H1 (cell line): ENCODE data around the gene CAMKK1. TPM values are rescaled to one million over a fixed set of nuclear protein-coding genes. Genes with fewer than 3 reads are reported as not detected.
"Not testable (repeated sequence)": the region's sequence is repeated elsewhere in the genome, so short reads cannot be mapped to it uniquely, and the experiment has no call there.

Experiments used
- CTCF ChIA-PET: fragments of 300-600 bp; sonication (Branson Sonifier 250); formaldehyde crosslinking; loops from one replicate; lab custom pipeline; 2021; ENCODE audit not compliant: partially characterized antibody; lab: Charles Lee
- POLR2A ChIA-PET: fragments of 300-600 bp; sonication (Branson Sonifier 250); formaldehyde crosslinking; loops from one replicate; lab custom pipeline; 2021; ENCODE audit warnings: inconsistent platforms; ENCODE audit not compliant: partially characterized antibody; lab: Charles Lee
- DNase-seq, 2 experiments: peaks; one replicate each; pipeline versions ENCODE4 v3.0.0 to v3.0.0-alpha.2; 2010 to 2022; ENCODE audit warnings: low spot score in 2 of 2, low read depth in 1 of 2, mixed read lengths in 1 of 2
- FAIRE-seq: peaks from 2 replicates; lab custom pipeline; 2011; peaks lifted over from hg19 to GRCh38; lab: Jason Lieb, UNC
- H2AFZ ChIP-seq: 2 replicates; pipeline ENCODE4 v1.8.1; 2012; ENCODE audit warnings: low read length, inconsistent platforms
- H2AK5ac ChIP-seq: 2 replicates; pipeline ENCODE4 v1.6.1; 2013; ENCODE audit warnings: low read depth, low read length
- H2BK120ac ChIP-seq: replicated peaks from 2 replicates; pipeline ENCODE3; 2013; ENCODE audit warnings: low read depth, low read length, inconsistent platforms
- H2BK12ac ChIP-seq: 2 replicates; pipeline ENCODE4 v1.6.1; 2013; ENCODE audit warnings: low read depth, low read length
- H2BK15ac ChIP-seq: 2 replicates; pipeline ENCODE4 v1.6.1; 2013; ENCODE audit warnings: low read length
- H2BK20ac ChIP-seq: 2 replicates; pipeline ENCODE4 v1.6.1; 2013; ENCODE audit warnings: low read length
- H2BK5ac ChIP-seq: 2 replicates; pipeline ENCODE4 v1.6.1; 2013; ENCODE audit warnings: low read depth, low read length
- H3K14ac ChIP-seq: 2 replicates; pipeline ENCODE4 v1.6.1; 2013; ENCODE audit warnings: inconsistent platforms; ENCODE audit not compliant: insufficient read length
- H3K18ac ChIP-seq: 2 replicates; pipeline ENCODE4 v1.6.1; 2013; ENCODE audit warnings: low read length; ENCODE audit errors: extremely low read depth
- H3K23ac ChIP-seq: 2 replicates; pipeline ENCODE4 v1.6.1; 2013; ENCODE audit warnings: inconsistent platforms; ENCODE audit not compliant: insufficient read length
- H3K23me2 ChIP-seq: 2 replicates; pipeline ENCODE4 v1.6.1; 2013; ENCODE audit warnings: low read depth, low read length
- H3K27ac ChIP-seq: 2 replicates; pipeline ENCODE4 v1.6.1; 2011; ENCODE audit warnings: low read depth, low read length, inconsistent platforms
- H3K27me3 ChIP-seq, 4 experiments: replicated peaks in 1 of 4; 1 replicate in 1 of 4; 2 replicates in 3 of 4; pipeline versions ENCODE4 v1.6.1 to v1.8.1; 2011 to 2013; ENCODE audit warnings: low read length in 3 of 4, mild to moderate bottlenecking in 3 of 4, inconsistent platforms in 2 of 4, mixed read lengths in 2 of 4, moderate library complexity in 1 of 4; ENCODE audit not compliant: control insufficient read depth in 3 of 4, insufficient read depth in 3 of 4; ENCODE audit errors: extremely low read depth in 1 of 4
- H3K36me3 ChIP-seq, 4 experiments: 2 replicates each; pipeline versions ENCODE4 v1.6.1 to v1.8.1; 2011 to 2013; ENCODE audit warnings: mild to moderate bottlenecking in 4 of 4, low read length in 3 of 4, moderate library complexity in 2 of 4, control low read depth in 1 of 4, inconsistent platforms in 1 of 4; ENCODE audit not compliant: insufficient read depth in 4 of 4, control insufficient read depth in 2 of 4
- H3K4ac ChIP-seq: replicated peaks from 2 replicates; pipeline ENCODE3; 2013; ENCODE audit warnings: low read length, low read depth, mixed read lengths, inconsistent platforms; ENCODE audit not compliant: insufficient read length
- H3K4me1 ChIP-seq, 4 experiments: replicated peaks in 1 of 4; 1 replicate in 1 of 4; 2 replicates in 3 of 4; pipeline versions ENCODE4 v1.6.1 to v1.8.1; 2011 to 2013; ENCODE audit warnings: low read length in 3 of 4, inconsistent platforms in 2 of 4, mixed read lengths in 1 of 4; ENCODE audit not compliant: insufficient read depth in 4 of 4, control insufficient read depth in 3 of 4
- H3K4me2 ChIP-seq, 2 experiments: 2 replicates each; pipeline versions ENCODE4 v1.6.1 to v1.8.1; 2011 to 2013; ENCODE audit warnings: low read depth in 2 of 2, low read length in 2 of 2, control low read depth in 1 of 2, inconsistent platforms in 1 of 2, mild to moderate bottlenecking in 1 of 2; ENCODE audit not compliant: insufficient read depth in 1 of 2
- H3K4me3 ChIP-seq, 4 experiments: fragments of 200-600, 300-600 bp in 1 of 4; sonication (generic), shearing (Covaris generic), sonication (Bioruptor Twin) in 1 of 4; 2 replicates each; pipeline versions ENCODE4 v1.5.1 to v1.8.1; 2011 to 2016; ENCODE audit warnings: low read length in 4 of 4, low read depth in 3 of 4, control low read depth in 2 of 4, inconsistent platforms in 2 of 4, mild to moderate bottlenecking in 2 of 4, mixed read lengths in 1 of 4, moderate library complexity in 1 of 4; ENCODE audit not compliant: insufficient read depth in 2 of 4; ENCODE audit errors: extremely low read depth in 1 of 4
- H3K56ac ChIP-seq: replicated peaks from 2 replicates; pipeline ENCODE3; 2013; ENCODE audit warnings: low read depth, mild to moderate bottlenecking, mixed read lengths, low read length, inconsistent platforms; ENCODE audit not compliant: insufficient read length
- H3K79me1 ChIP-seq: 2 replicates; pipeline ENCODE4 v1.6.1; 2013; ENCODE audit warnings: low read depth, low read length, control low read depth
- H3K79me2 ChIP-seq, 2 experiments: 2 replicates each; pipeline versions ENCODE4 v1.6.1 to v1.8.1; 2012 to 2013; ENCODE audit warnings: low read length in 2 of 2, mild to moderate bottlenecking in 2 of 2, inconsistent platforms in 1 of 2; ENCODE audit not compliant: insufficient read depth in 2 of 2, control insufficient read depth in 1 of 2
- H3K9ac ChIP-seq, 4 experiments: replicated peaks in 1 of 4; 1 replicate in 1 of 4; 2 replicates in 3 of 4; pipeline versions ENCODE4 v1.6.1 to v1.8.1; 2011 to 2013; ENCODE audit warnings: low read depth in 3 of 4, low read length in 3 of 4, control low read depth in 2 of 4, mild to moderate bottlenecking in 2 of 4, moderate library complexity in 2 of 4, inconsistent platforms in 1 of 4; ENCODE audit errors: extremely low read depth in 1 of 4
- H3K9me3 ChIP-seq, 2 experiments: 2 replicates each; pipeline versions ENCODE4 v1.6.1 to v1.8.1; 2012 to 2013; ENCODE audit warnings: mild to moderate bottlenecking in 2 of 2, moderate library complexity in 2 of 2, control low read depth in 1 of 2, inconsistent platforms in 1 of 2, low read depth in 1 of 2, low read length in 1 of 2, mixed read lengths in 1 of 2; ENCODE audit not compliant: insufficient read depth in 2 of 2
- H4K20me1 ChIP-seq, 2 experiments: replicated peaks in 1 of 2; 2 replicates each; pipeline versions ENCODE3 to v1.8.1; 2011 to 2013; ENCODE audit warnings: inconsistent platforms in 2 of 2, low read length in 2 of 2, mild to moderate bottlenecking in 1 of 2; ENCODE audit not compliant: insufficient read depth in 2 of 2, control insufficient read depth in 1 of 2
- H4K5ac ChIP-seq: 2 replicates; pipeline ENCODE4 v1.6.1; 2013; ENCODE audit warnings: low read length, low read depth, mixed read lengths, inconsistent platforms; ENCODE audit not compliant: insufficient read length
- H4K8ac ChIP-seq: 2 replicates; pipeline ENCODE4 v1.8.0; 2013; ENCODE audit warnings: mild to moderate bottlenecking, moderate library complexity, low read length, inconsistent platforms; ENCODE audit not compliant: insufficient read depth; ENCODE audit errors: extremely low read depth
- H4K91ac ChIP-seq: replicated peaks from 2 replicates; pipeline ENCODE3; 2013; ENCODE audit warnings: low read length, mixed read lengths, inconsistent platforms; ENCODE audit not compliant: insufficient read length
- WGBS, 2 experiments: shearing (Covaris generic) in 1 of 2; methylation state at CpG; one replicate each; pipeline versions ENCODE4 v1.1.6 to v1.1.7; 2013 to 2015; ENCODE audit warnings: low lambda C conversion rate in 2 of 2, mixed read lengths in 2 of 2, inconsistent platforms in 1 of 2, low coverage in 1 of 2, missing lambda C conversion rate in 1 of 2; ENCODE audit not compliant: insufficient replicate concordance in 2 of 2, insufficient coverage in 1 of 2, insufficient read length in 1 of 2; ENCODE audit errors: extremely low coverage in 1 of 2, missing lambda C conversion rate in 1 of 2; 5-methylcytosine and 5-hydroxymethylcytosine counted together
- polyA plus RNA-seq, 7 experiments: library from polyadenylated mRNA; depleted of rRNA in 3 of 7; stranded (reverse) in 5 of 7; unstranded in 2 of 7; fragments of >200 nt in 5 of 7; fragments of 200-250 nt in 2 of 7; gene quantifications; 1 replicate in 5 of 7; 2 replicates in 1 of 7; 4 replicates in 1 of 7; pipeline versions ENCODE4 v1.2.1 to v1.2.3, GENCODE V29; 2011 to 2013; ENCODE audit warnings: missing spikeins in 2 of 7, mixed read lengths in 2 of 7
- total RNA-seq: library from RNA; stranded (reverse); fragmentation: NEBNext Ultra II Directional; extraction: Animal tissue kit (Norgen Biotek cat#: 25700); gene quantifications from 2 replicates; pipeline ENCODE4 v1.2.1, GENCODE V29; 2021

CAMKK1 gene
- total and polyA plus RNA-seq, 2 of the 8 experiments (the other 6 are each of a cell fraction or from before 2014, with no cell fraction given): 7.1 to 7.6 TPM

DNA sequence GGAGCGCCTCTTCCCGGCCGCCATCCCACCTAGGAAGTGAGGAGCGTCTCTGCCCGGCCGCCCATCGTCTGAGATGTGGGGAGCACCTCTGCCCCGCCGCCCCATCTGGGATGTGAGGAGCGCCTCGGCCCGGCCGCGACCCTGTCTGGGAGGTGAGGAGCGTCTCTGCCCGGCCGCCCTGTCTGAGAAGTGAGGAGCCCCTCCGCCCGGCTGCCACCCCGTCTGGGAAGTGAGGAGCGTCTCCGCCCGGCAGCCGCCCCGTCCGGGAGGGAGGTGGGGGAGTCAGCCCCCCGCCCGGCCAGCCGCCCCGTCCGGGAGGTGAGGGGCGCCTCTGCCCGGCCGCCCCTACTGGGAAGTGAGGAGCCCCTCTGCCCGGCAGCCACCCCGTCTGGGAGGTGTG is 38.6 kb downstream of the CAMKK1 start:
- H2AFZ ChIP-seq, FAIRE-seq, H3K79me1 ChIP-seq, H4K20me1 ChIP-seq, H3K9ac ChIP-seq, H4K5ac ChIP-seq, H4K8ac ChIP-seq, H3K4me1 ChIP-seq, DNase-seq, H3K23me2 ChIP-seq, H3K4me3 ChIP-seq, H3K4ac ChIP-seq, H2BK20ac ChIP-seq, H2BK120ac ChIP-seq, H2AK5ac ChIP-seq, H3K79me2 ChIP-seq, H3K23ac ChIP-seq, H3K9me3 ChIP-seq, H3K14ac ChIP-seq, POLR2A ChIA-PET, H4K91ac ChIP-seq, H3K27ac ChIP-seq, H3K56ac ChIP-seq, H3K27me3 ChIP-seq, H2BK12ac ChIP-seq, H3K18ac ChIP-seq, H2BK5ac ChIP-seq, H3K36me3 ChIP-seq, H2BK15ac ChIP-seq, H3K4me2 ChIP-seq: not testable (repeated sequence)
- WGBS, 2 experiments: no CpG with 5 or more reads among the region's 36 CpGs
- CTCF ChIA-PET: interaction anchor here (4.6 kb wide), 1 partner anchor 9 kb away, joined by 40 read pairs; the partner anchor contains the start of gene NCBP3
